Tibial nerve (tissue), 4 donors: Measurements from ENCODE around the gene TBC1D22A. TPM values are rescaled to one million over a fixed set of nuclear protein-coding genes. Genes with fewer than 3 reads are reported as not detected.

Source experiments
- DNase-seq, 2 donors: peaks; one replicate each; pipeline ENCODE4 v3.0.0-alpha.2; 2019; ENCODE audit warnings: low spot score in 2 of 2
- H3K27ac ChIP-seq, 4 donors: fragments of 200-600 bp; sonication (generic) in 3 of 4; one replicate each; pipeline ENCODE4 v1.5.1; 2017 to 2019; ENCODE audit warnings: mild to moderate bottlenecking in 1 of 4
- H3K27me3 ChIP-seq, 2 donors: fragments of 200-600 bp; sonication (generic) in 1 of 2; one replicate each; pipeline versions ENCODE4 v1.5.1 to v1.6.0; 2017 to 2019
- H3K36me3 ChIP-seq, 3 donors: fragments of 200-600 bp; sonication (generic); one replicate each; pipeline ENCODE4 v1.5.1; 2018 to 2019
- H3K4me1 ChIP-seq, 4 donors: fragments of 200-600 bp; sonication (generic) in 3 of 4; one replicate each; pipeline ENCODE4 v1.5.1; 2017 to 2019
- H3K4me3 ChIP-seq, 4 donors: fragments of 200-600 bp; sonication (generic) in 3 of 4; one replicate each; pipeline ENCODE4 v1.5.1; 2017 to 2019; ENCODE audit warnings: mild to moderate bottlenecking in 1 of 4, moderate library complexity in 1 of 4
- H3K9me3 ChIP-seq, 4 donors: fragments of 200-600 bp; sonication (generic) in 3 of 4; one replicate each; pipeline ENCODE4 v1.5.1; 2017 to 2019
- CTCF ChIP-seq, 5 experiments: fragments of 200-600 bp in 3 of 5; fragments of 450-650 bp in 2 of 5; sonication (generic) in 3 of 5; IDR thresholded peaks; one replicate each; pipeline ENCODE4 v1.5.1; 2016 to 2019; ENCODE audit warnings: antibody characterized with exemption in 5 of 5, mild to moderate bottlenecking in 3 of 5, moderate library complexity in 2 of 5
- EP300 ChIP-seq, 2 donors: sonication (generic); formaldehyde crosslinking; IDR thresholded peaks; one replicate each; pipeline ENCODE4 v1.6.1; 2017; ENCODE audit warnings: antibody characterized with exemption in 2 of 2, mild to moderate bottlenecking in 1 of 2
- POLR2A ChIP-seq, 2 donors: fragments of 450-650 bp; IDR thresholded peaks; one replicate each; pipeline ENCODE4 v1.6.1; 2017; ENCODE audit warnings: antibody characterized with exemption in 2 of 2, mild to moderate bottlenecking in 2 of 2, moderate library complexity in 2 of 2
- WGBS, 2 donors: methylation state at CpG; one replicate each; pipeline ENCODE4 v1.1.5; 2018; 5-methylcytosine and 5-hydroxymethylcytosine counted together
- total RNA-seq, 4 donors: library from RNA; depleted of rRNA; stranded (reverse); fragments of >200 nt; gene quantifications; one replicate each; pipeline ENCODE4 v1.1.0, GENCODE V29; 2016

TBC1D22A gene
- total RNA-seq, 4 donors from 2014 or later, result 27.3 to 35.4 (median 29.3) TPM

- peak in 1 of 2 donors; percentile 31 for TF ChIP-seq EP300 (IDR thresholded peaks at IDR 0.05)
- no peak for TF ChIP-seq POLR2A (IDR thresholded peaks at IDR 0.05)
- no peak for TF ChIP-seq CTCF (IDR thresholded peaks at IDR 0.05)
- H3K27ac ChIP-seq, result peak overlapping the region in 2 of 4 donors; percentile 78 to 82
- H3K4me3 ChIP-seq, result peak overlapping the region in 1 of 4 donors; percentile 31
- no peaks in the 10 kb centered on the region for H3K27me3 ChIP-seq
- no peaks in the 10 kb centered on the region for H3K9me3 ChIP-seq
- H3K4me1 ChIP-seq, result peaks cover 0 to 17% (median 0%) of the 10 kb centered on the region in 4 donors
- 69 to 71% methylated on average over 22 of the region's 22 CpGs for WGBS, 2 donors
- peak in 1 of 2 donors; percentile 45 for DNase-seq
- peaks cover 0 to 12% (median 0%) of the 10 kb centered on the region in 3 donors for H3K36me3 ChIP-seq
Measured at GRCh38 chr22:46942799-46943785, 180.6 kb downstream of the TBC1D22A start.

- Histone ChIP-seq H3K9me3 (no peaks in the 10 kb centered on the region), H3K4me3 (no peak overlapping the region), H3K36me3 (peaks cover 0 to 19% (median 0%) of the 10 kb centered on the region in 3 donors), H3K4me1 (peaks cover 0 to 17% (median 0%) of the 10 kb centered on the region in 4 donors), H3K27ac (no peak overlapping the region), H3K27me3 (no peaks in the 10 kb centered on the region)
- WGBS, 2 donors, result 87% methylated on average over 7 of the region's 7 CpGs
- no peak for TF ChIP-seq POLR2A (IDR thresholded peaks at IDR 0.05)
- TF ChIP-seq EP300 (IDR thresholded peaks at IDR 0.05), result no peak
- TF ChIP-seq CTCF (IDR thresholded peaks at IDR 0.05), result no peak
- DNase-seq, result no peak
Measured at GRCh38 chr22:46945481-46945880, 183.0 kb downstream of the TBC1D22A start.

DNA sequence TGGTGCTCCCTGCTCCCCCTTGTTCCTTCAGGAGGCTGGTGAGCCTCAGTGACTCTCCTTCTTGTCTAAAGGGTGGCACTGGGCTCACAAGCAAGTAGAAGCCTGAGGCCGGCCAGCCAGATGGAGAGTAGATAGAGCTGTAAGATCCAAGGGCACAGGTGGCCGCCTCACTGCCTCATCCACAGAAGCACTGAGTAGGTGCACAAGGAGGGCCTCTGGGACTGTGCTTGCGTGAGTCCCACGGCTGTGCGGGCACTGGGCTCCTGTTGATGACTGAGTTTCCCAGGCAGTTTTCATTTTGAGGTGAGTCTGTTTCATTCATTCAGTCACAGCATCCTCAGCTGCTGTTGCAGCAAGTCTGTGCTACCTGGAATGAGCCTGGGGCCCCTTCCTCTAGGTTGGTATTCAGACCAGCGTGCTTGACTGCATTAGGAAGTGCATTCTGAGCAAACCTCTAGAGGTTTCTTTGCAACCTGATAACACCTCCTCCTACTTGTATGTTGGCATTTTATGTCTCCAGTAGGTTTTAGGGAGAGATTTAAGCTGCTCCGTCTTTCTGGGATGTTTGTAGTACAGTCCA, 184.0 kb downstream of the TBC1D22A start:
- no peak overlapping the region for H3K4me3 ChIP-seq
- TF ChIP-seq POLR2A (IDR thresholded peaks at IDR 0.05), result no peak
- no peak for TF ChIP-seq EP300 (IDR thresholded peaks at IDR 0.05)
- TF ChIP-seq CTCF (IDR thresholded peaks at IDR 0.05), result no peak
- peaks cover 0 to 17% (median 0%) of the 10 kb centered on the region in 4 donors for H3K4me1 ChIP-seq
- H3K27ac ChIP-seq, result no peak overlapping the region
- H3K27me3 ChIP-seq, result no peaks in the 10 kb centered on the region
- 94 to 99% methylated on average over 7 of the region's 7 CpGs for WGBS, 2 donors
- no peak for DNase-seq
- peaks cover 0 to 19% (median 0%) of the 10 kb centered on the region in 3 donors for H3K36me3 ChIP-seq
- no peaks in the 10 kb centered on the region for H3K9me3 ChIP-seq

DNA sequence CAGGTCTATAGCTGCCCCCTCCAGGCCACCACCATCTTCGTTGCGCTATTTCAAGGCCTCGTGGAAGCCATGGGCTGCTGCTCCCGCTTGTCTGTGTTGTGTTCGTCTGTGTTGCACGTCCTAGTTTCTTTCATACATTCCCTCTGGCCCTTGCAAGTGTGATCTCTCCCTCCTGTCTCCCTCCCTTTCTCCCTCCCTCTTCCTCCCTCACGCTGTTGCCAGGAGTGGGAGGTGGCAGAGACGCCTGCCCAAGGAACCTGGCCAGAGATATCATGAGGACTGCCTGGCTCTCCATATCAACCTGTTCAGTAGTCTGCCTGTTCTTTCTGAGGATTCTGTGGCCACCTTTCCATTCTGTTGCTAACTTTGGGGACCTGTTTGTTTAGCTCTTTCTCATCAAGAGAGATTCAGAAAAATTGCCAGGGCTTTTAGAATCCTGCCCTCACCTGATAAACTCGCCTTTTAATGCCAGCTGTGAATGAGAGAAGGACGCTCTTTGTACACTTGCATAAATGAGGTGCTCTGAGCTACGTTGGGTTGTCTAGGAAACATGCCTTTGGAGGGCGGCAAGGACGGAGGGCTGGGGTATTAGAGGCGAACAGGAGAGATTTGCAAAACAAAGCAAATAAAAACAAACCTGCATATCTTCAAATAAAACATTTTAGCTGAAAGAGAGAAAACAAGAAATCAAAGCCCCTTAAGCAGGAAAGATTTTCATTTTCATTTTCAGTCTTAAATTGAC, 185.2 kb downstream of the TBC1D22A start:
- peaks cover 0 to 19% (median 0%) of the 10 kb centered on the region in 3 donors for H3K36me3 ChIP-seq
- 80 to 84% methylated on average over 14 of the region's 14 CpGs for WGBS, 2 donors
- H3K9me3 ChIP-seq, result no peaks in the 10 kb centered on the region
- H3K27me3 ChIP-seq, result no peaks in the 10 kb centered on the region
- H3K4me1 ChIP-seq, result peaks cover 0 to 8% (median 0%) of the 10 kb centered on the region in 4 donors
- no peak for DNase-seq
- H3K27ac ChIP-seq, result no peak overlapping the region
- H3K4me3 ChIP-seq, result no peak overlapping the region
- TF ChIP-seq CTCF (IDR thresholded peaks at IDR 0.05) (no peak), EP300 (IDR thresholded peaks at IDR 0.05) (no peak), POLR2A (IDR thresholded peaks at IDR 0.05) (no peak)
